ENCODE data around the gene NFATC4. TPM values are rescaled to one million over a fixed set of nuclear protein-coding genes. Genes with fewer than 3 reads are reported as not detected.

Gene NFATC4
- total and polyA plus RNA-seq, 7 donors: 10.4 to 120 (median 45.1) TPM

DNA sequence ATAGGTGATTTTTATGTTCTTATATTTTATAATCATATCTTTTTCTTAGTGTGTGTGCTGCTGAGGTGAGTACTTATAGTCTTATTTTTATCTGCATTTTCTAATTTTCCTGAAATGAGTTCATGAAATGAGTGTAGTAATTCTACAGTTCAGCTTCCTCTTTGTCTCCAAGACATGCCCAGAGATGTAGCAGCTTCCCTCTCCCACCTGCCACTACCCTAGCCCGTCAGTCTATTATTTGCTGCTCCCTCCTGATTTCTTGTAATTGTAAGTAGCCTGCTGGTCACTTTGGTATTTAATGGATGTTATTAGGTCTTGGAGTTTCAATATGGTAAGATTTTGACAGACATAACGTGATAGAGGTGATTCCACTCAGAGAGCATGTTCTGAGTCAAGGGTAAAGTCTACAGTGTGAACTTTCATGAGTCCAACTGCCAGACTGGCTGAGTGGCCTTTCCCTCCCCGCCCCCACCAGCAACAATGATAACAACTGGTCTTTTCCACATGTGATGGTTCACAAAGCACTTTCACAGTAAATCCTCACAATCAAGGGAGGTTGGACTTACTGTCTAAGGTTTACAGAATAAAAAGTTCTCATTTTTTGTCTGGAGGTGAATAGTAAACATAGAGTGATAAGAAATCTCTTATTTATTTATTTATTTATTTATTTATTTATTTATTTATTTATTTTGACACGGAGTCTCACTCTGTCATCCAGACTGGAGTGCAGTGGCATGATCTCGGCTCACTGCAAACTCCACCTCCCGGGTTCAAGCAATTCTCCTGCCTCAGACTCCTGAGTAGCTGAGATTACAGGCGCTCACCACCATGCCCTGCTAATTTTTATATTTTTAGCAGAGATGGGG is 24.0 kb upstream of the NFATC4 start:
- Histone ChIP-seq H3K4me3 (no peak overlapping the region), H3K36me3 (no peaks in the 10 kb centered on the region), H3K9me3 (no peaks in the 10 kb centered on the region), H3K27me3 (peaks cover 0 to 14% (median 0%) of the 10 kb centered on the region in 3 donors), H3K4me1 (peaks cover 0 to under 1% (median 0%) of the 10 kb centered on the region in 4 donors), H3K27ac (no peak overlapping the region)
- intact Hi-C loops (cut with DNase I): no loop called here
- no peak for TF ChIP-seq EP300 (IDR thresholded peaks at IDR 0.05)
- TF ChIP-seq POLR2AphosphoS5 (IDR thresholded peaks at IDR 0.05): no peak
- TF ChIP-seq POLR2A (IDR thresholded peaks at IDR 0.05): no peak
- no peak for TF ChIP-seq CTCF (IDR thresholded peaks at IDR 0.05)
- 59 to 75% methylated on average over 7 of the region's 7 CpGs for WGBS, 2 donors
- no peak for DNase-seq

DNA sequence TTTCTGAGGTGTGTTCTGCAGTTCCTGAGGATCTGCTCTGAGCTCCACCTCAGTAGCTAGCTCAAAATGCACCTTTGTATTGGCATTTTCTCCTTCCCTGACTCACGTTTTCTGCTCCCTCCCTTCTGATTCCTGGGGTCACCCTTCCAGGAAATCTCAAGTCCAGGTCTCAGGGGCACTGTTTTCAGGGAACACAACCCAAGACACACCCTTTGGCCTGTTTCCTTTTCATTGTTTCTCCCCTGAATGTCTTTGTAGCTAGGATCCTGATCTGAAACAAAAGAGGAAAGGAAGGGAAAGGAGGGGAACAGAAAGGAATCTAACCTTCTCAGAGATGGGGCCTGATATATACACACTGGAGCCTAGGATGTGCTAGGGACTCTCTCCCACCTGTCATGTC is 20.9 kb upstream of the NFATC4 start:
- Histone ChIP-seq H3K4me1 (peaks cover 0 to 5% (median 2%) of the 10 kb centered on the region in 4 donors), H3K27me3 (peaks cover 0 to 4% (median 0%) of the 10 kb centered on the region in 3 donors), H3K9me3 (no peaks in the 10 kb centered on the region), H3K4me3 (no peak overlapping the region), H3K36me3 (no peaks in the 10 kb centered on the region), H3K27ac (no peak overlapping the region)
- TF ChIP-seq EP300 (IDR thresholded peaks at IDR 0.05): no peak
- no peak for TF ChIP-seq POLR2A (IDR thresholded peaks at IDR 0.05)
- TF ChIP-seq POLR2AphosphoS5 (IDR thresholded peaks at IDR 0.05): no peak
- no peak for TF ChIP-seq CTCF (IDR thresholded peaks at IDR 0.05)
- intact Hi-C loops (cut with DNase I): no loop called here
- WGBS, 2 donors: 13 to 53% methylated on average over 1 of the region's 1 CpG
- no peak for DNase-seq

GRCh38 chr14:24348186-24348585 is 19.8 kb upstream of the NFATC4 start:
- TF ChIP-seq POLR2AphosphoS5 (IDR thresholded peaks at IDR 0.05) (no peak), CTCF (IDR thresholded peaks at IDR 0.05) (no peak), POLR2A (IDR thresholded peaks at IDR 0.05) (no peak), EP300 (IDR thresholded peaks at IDR 0.05) (no peak)
- WGBS, 2 donors: 93 to 94% methylated on average over 2 of the region's 2 CpGs
- no peak for DNase-seq

GRCh38 chr14:24349742-24350141 is 18.2 kb upstream of the NFATC4 start:
- Histone ChIP-seq H3K27me3 (peaks cover 0 to under 1% (median 0%) of the 10 kb centered on the region in 3 donors), H3K9me3 (no peaks in the 10 kb centered on the region), H3K27ac (no peak overlapping the region), H3K36me3 (no peaks in the 10 kb centered on the region), H3K4me1 (peaks cover 0 to 7% (median 3%) of the 10 kb centered on the region in 4 donors), H3K4me3 (no peak overlapping the region)
- TF ChIP-seq CTCF (IDR thresholded peaks at IDR 0.05) (no peak), EP300 (IDR thresholded peaks at IDR 0.05) (no peak), POLR2AphosphoS5 (IDR thresholded peaks at IDR 0.05) (no peak), POLR2A (IDR thresholded peaks at IDR 0.05) (no peak)
- 87 to 88% methylated on average over 5 of the region's 5 CpGs for WGBS, 2 donors
- no peak for DNase-seq
- intact Hi-C loops (cut with DNase I): no loop called here

More at GRCh38 chr14:24348186-24348585, 19.8 kb upstream of the NFATC4 start:
- Histone ChIP-seq H3K4me1 (peaks cover 0 to 7% (median 3%) of the 10 kb centered on the region in 4 donors), H3K4me3 (no peak overlapping the region), H3K36me3 (no peaks in the 10 kb centered on the region), H3K27ac (no peak overlapping the region), H3K9me3 (no peaks in the 10 kb centered on the region), H3K27me3 (peaks cover 0 to 4% (median 0%) of the 10 kb centered on the region in 3 donors)
- intact Hi-C loops (cut with DNase I): no loop called here

Measured in sigmoid colon (tissue), 7 donors.